ENCODE measurements around the gene POFUT2.

Gene POFUT2

GRCh38 chr21:45260191-45260825 lies 27.4 kb downstream of the POFUT2 start:
- no peak for DNase-seq

GRCh38 chr21:45259206-45259840 lies 28.4 kb downstream of the POFUT2 start:
- DNase-seq = no peak

- DNase-seq = no peak
Observed at GRCh38 chr21:45258466-45258865, 29.2 kb downstream of the POFUT2 start.

- no peak for DNase-seq
Observed at GRCh38 chr21:45257673-45258341, 29.9 kb downstream of the POFUT2 start.

GRCh38 chr21:45256912-45257672 lies 30.6 kb downstream of the POFUT2 start:
- no peak for DNase-seq

GRCh38 chr21:45256021-45256911 lies 31.4 kb downstream of the POFUT2 start:
- no peak for DNase-seq

- DNase-seq = peak; percentile 55
Observed at GRCh38 chr21:45255381-45256020, 32.2 kb downstream of the POFUT2 start.

GRCh38 chr21:45254460-45254930 lies 33.2 kb downstream of the POFUT2 start:
- DNase-seq = no peak

GRCh38 chr21:45253633-45254459 lies 33.8 kb downstream of the POFUT2 start:
- no peak for DNase-seq

GRCh38 chr21:45253180-45253579 lies 34.5 kb downstream of the POFUT2 start:
- DNase-seq = no peak

GRCh38 chr21:45252448-45252925 lies 35.2 kb downstream of the POFUT2 start:
- no peak for DNase-seq

- no peak for DNase-seq
Observed at GRCh38 chr21:45251635-45252447, 35.9 kb downstream of the POFUT2 start.

GRCh38 chr21:45250914-45251634 lies 36.6 kb downstream of the POFUT2 start:
- DNase-seq = no peak

- no peak for DNase-seq
Observed at GRCh38 chr21:45250272-45250671, 37.4 kb downstream of the POFUT2 start.

GRCh38 chr21:45249626-45250025 lies 38.1 kb downstream of the POFUT2 start:
- no peak for DNase-seq

- no peak for DNase-seq
Observed at GRCh38 chr21:45248893-45249381, 38.8 kb downstream of the POFUT2 start.

GRCh38 chr21:45248301-45248892 lies 39.3 kb downstream of the POFUT2 start:
- no peak for DNase-seq

All from NCI-H1436 (cell line).